IMR-90 (cell line): ENCODE measurements around the gene COQ8A.

Source experiments
- BHLHE40 ChIP-seq: fragments of 150-350 bp; IDR thresholded peaks from 2 replicates; pipeline ENCODE4 v1.6.1; 2016; ENCODE audit warnings: mild to moderate bottlenecking, low read depth, low read length
- CEBPB ChIP-seq: IDR thresholded peaks from 2 replicates; pipeline ENCODE4 v1.6.1; 2012; ENCODE audit warnings: low read depth, low read length, improper control_type of control experiment
- CHD1 ChIP-seq: IDR thresholded peaks from 2 replicates; pipeline ENCODE4 v1.6.1; 2012; ENCODE audit warnings: low read depth, low read length, improper control_type of control experiment
- MAZ ChIP-seq: IDR thresholded peaks from 2 replicates; pipeline ENCODE4 v1.6.1; 2012; ENCODE audit warnings: low read depth, mild to moderate bottlenecking, low read length, improper control_type of control experiment, moderate library complexity, borderline replicate concordance
- MXI1 ChIP-seq: IDR thresholded peaks from 2 replicates; pipeline ENCODE4 v1.6.1; 2012; ENCODE audit warnings: low read depth, mild to moderate bottlenecking, low read length, moderate library complexity, borderline replicate concordance
- POLR2A ChIP-seq: IDR thresholded peaks from 2 replicates; pipeline ENCODE4 v1.6.1; 2012; ENCODE audit warnings: mild to moderate bottlenecking, low read depth, low read length
- RCOR1 ChIP-seq: IDR thresholded peaks from 2 replicates; pipeline ENCODE4 v1.6.1; 2012; ENCODE audit warnings: mild to moderate bottlenecking, low read length, improper control_type of control experiment; ENCODE audit not compliant: insufficient replicate concordance
- SMC3 ChIP-seq: fragments of 150-350 bp; IDR thresholded peaks from 2 replicates; pipeline ENCODE4 v1.6.1; 2016; ENCODE audit warnings: low read depth, mild to moderate bottlenecking, antibody characterized with exemption, low read length, moderate library complexity
- TF ChIP-seq, protein P1 (sequence below): fragments of 150-350 bp; IDR thresholded peaks from 2 replicates; pipeline ENCODE4 v1.6.1; 2016; ENCODE audit warnings: low read depth, mild to moderate bottlenecking, low read length, moderate library complexity, borderline replicate concordance
- TF ChIP-seq, protein P2 (sequence below): conservative IDR thresholded peaks from 2 replicates; pipeline ENCODE4 v1.5.1; 2012; ENCODE audit warnings: mild to moderate bottlenecking, low read depth, low read length, improper control_type of control experiment
- TF ChIP-seq, protein P3 (sequence below): fragments of 150-350 bp; IDR thresholded peaks from 2 replicates; pipeline ENCODE4 v1.6.1; 2017; ENCODE audit warnings: mild to moderate bottlenecking, antibody characterized with exemption, low read length, low read depth

DNA sequence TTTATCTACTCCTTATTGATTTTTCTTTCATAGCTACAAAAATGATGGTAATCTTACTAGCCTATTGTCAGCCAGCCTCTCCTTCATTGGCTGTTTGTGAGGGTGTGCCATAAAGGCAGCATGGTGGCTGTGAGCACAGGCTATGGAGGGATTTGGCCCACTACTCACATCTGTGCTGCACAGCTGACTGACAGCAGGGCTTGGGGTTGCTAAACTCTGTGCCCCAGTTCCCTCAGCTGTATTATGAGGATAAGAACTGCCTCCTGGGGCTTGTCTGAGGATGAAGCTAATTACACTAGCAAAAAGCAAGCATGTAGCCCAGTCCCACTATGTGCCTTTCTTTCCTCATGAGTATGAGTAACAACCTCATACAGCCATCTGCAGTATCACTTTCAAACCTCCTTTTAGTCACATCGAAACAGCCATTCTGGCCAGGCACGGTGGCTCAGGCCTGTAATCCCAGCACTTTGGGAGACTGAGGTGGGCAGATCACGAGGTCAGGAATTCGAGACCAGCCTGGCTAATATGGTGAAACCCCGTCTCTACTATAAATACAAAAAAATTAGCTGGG lies 66.2 kb downstream of the COQ8A start:
- TF ChIP-seq, protein P1, sequence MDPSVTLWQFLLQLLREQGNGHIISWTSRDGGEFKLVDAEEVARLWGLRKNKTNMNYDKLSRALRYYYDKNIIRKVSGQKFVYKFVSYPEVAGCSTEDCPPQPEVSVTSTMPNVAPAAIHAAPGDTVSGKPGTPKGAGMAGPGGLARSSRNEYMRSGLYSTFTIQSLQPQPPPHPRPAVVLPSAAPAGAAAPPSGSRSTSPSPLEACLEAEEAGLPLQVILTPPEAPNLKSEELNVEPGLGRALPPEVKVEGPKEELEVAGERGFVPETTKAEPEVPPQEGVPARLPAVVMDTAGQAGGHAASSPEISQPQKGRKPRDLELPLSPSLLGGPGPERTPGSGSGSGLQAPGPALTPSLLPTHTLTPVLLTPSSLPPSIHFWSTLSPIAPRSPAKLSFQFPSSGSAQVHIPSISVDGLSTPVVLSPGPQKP: no peak
- no peak for TF ChIP-seq POLR2A
- no peak for TF ChIP-seq MXI1
- TF ChIP-seq, protein P2, sequence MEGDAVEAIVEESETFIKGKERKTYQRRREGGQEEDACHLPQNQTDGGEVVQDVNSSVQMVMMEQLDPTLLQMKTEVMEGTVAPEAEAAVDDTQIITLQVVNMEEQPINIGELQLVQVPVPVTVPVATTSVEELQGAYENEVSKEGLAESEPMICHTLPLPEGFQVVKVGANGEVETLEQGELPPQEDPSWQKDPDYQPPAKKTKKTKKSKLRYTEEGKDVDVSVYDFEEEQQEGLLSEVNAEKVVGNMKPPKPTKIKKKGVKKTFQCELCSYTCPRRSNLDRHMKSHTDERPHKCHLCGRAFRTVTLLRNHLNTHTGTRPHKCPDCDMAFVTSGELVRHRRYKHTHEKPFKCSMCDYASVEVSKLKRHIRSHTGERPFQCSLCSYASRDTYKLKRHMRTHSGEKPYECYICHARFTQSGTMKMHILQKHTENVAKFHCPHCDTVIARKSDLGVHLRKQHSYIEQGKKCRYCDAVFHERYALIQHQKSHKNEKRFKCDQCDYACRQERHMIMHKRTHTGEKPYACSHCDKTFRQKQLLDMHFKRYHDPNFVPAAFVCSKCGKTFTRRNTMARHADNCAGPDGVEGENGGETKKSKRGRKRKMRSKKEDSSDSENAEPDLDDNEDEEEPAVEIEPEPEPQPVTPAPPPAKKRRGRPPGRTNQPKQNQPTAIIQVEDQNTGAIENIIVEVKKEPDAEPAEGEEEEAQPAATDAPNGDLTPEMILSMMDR: no peak
- TF ChIP-seq CEBPB: no peak
- no peak for TF ChIP-seq SMC3
- TF ChIP-seq, protein P3, sequence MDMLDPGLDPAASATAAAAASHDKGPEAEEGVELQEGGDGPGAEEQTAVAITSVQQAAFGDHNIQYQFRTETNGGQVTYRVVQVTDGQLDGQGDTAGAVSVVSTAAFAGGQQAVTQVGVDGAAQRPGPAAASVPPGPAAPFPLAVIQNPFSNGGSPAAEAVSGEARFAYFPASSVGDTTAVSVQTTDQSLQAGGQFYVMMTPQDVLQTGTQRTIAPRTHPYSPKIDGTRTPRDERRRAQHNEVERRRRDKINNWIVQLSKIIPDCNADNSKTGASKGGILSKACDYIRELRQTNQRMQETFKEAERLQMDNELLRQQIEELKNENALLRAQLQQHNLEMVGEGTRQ: no peak
- TF ChIP-seq MAZ: no peak
- TF ChIP-seq BHLHE40: no peak
- no peak for TF ChIP-seq RCOR1
- no peak for TF ChIP-seq CHD1
